K562 (cell line): ENCODE measurements around the gene LRRC4C. TPM values are rescaled to one million over a fixed set of nuclear protein-coding genes. Genes with fewer than 3 reads are reported as not detected.

Experiments used
- AFF1 ChIP-seq, 2 experiments: fragments of 450-650 bp; IDR thresholded peaks; 2 replicates each; pipeline ENCODE4 v1.6.1; 2018; ENCODE audit warnings: mild to moderate bottlenecking in 2 of 2, low read depth in 1 of 2; ENCODE audit not compliant: partially characterized antibody in 2 of 2
- CGGBP1 ChIP-seq: fragments of 250-450 bp; sonication (Bioruptor Pico); IDR thresholded peaks from 2 replicates; pipeline ENCODE4 v1.9.0; 2021; ENCODE audit warnings: mild to moderate bottlenecking
- DMBX1 ChIP-seq: fragments of 250-450 bp; sonication (Bioruptor Pico); IDR thresholded peaks from 2 replicates; pipeline ENCODE4 v1.8.0; 2022; ENCODE audit warnings: inconsistent platforms, mild to moderate bottlenecking, moderate library complexity, borderline replicate concordance
- JUND ChIP-seq, 2 experiments: IDR thresholded peaks; 2 replicates in 1 of 2; 3 replicates in 1 of 2; pipeline ENCODE4 v1.6.1; 2011; ENCODE audit warnings: borderline replicate concordance in 2 of 2, low read depth in 2 of 2, low read length in 2 of 2, improper control_type of control experiment in 1 of 2, missing biosample characterization in 1 of 2, missing genetic modification characterization in 1 of 2, missing genetic modification reagents in 1 of 2
- XRCC3 ChIP-seq: fragments of 450-650 bp; IDR thresholded peaks from 2 replicates; pipeline ENCODE4 v1.6.1; 2017; ENCODE audit warnings: mild to moderate bottlenecking, moderate library complexity
- ZNF778 ChIP-seq: fragments of 450-650 bp; formaldehyde crosslinking; IDR thresholded peaks from 2 replicates; pipeline ENCODE4 v1.4.0; 2020; ENCODE audit warnings: mild to moderate bottlenecking, moderate library complexity
- polyA plus RNA-seq, 8 experiments: library from polyadenylated mRNA; depleted of rRNA in 4 of 8; stranded (reverse) in 5 of 8; unstranded in 3 of 8; fragments of >200 nt; fragmentation: Nextera tagmentation in 2 of 8; fragmentation: Illumina TruSeq in 1 of 8; extraction: Ambion mirVana in 2 of 8; extraction: Trizol in 1 of 8; gene quantifications; 2 replicates each; pipeline versions ENCODE4 v1.2.1 to v1.2.3, GENCODE V29; 2011 to 2014; ENCODE audit warnings: inconsistent platforms in 1 of 8, missing spikeins in 1 of 8
- total RNA-seq, 7 experiments: library from RNA; depleted of rRNA in 6 of 7; stranded (reverse); fragments of >200 nt in 6 of 7; fragmentation: Illumina TruSeq in 2 of 7; extraction: Trizol in 2 of 7; gene quantifications; 2 replicates each; pipeline versions ENCODE4 v1.2.1 to v1.2.3, GENCODE V29; 2011 to 2021; ENCODE audit warnings: low replicate concordance in 1 of 7
- TF ChIP-seq, protein P1 (sequence below): IDR thresholded peaks from 2 replicates; pipeline ENCODE4 v1.6.1; 2011; ENCODE audit not compliant: insufficient read length; ENCODE audit errors: extremely low read depth

Gene LRRC4C
- total and polyA plus RNA-seq, 9 of the 15 experiments (the other 6 are each of a cell fraction or from before 2014, with no cell fraction given): not detected

DNA sequence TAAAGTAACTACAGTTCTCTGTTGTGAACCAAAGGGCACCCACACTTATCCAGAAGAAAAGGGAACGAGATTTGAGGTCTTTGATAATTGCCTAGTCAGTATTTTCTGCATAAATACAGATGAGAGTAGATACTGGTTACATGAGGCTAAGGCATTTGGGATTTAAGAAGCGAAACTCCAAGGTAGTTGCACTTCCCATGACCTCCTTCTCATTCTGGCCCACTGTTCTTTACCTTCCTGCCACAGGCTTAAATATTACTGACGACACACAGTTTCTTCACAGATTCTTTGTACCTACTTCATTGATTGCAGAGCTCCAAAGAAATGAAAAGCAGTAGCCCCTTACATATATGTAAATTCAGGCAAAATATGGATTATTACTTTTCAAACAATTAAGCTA lies 915.3 kb downstream of the LRRC4C start (continued):
- TF ChIP-seq ZNF778 (CRISPR knock-in tag) (no peak), AFF1 (IDR thresholded peaks at IDR 0.05; ENCODE audit: low read depth in 1 of 2, partially characterized antibody in 2 of 2) (no peak), XRCC3 (no peak), JUND (IDR thresholded peaks at IDR 0.05; ENCODE audit: borderline replicate concordance, low read depth, low read length) (no peak), JUND (tag; IDR thresholded peaks at IDR 0.05; ENCODE audit: borderline replicate concordance, low read depth, low read length) (no peak), CGGBP1 (CRISPR knock-in tag) (no peak), DMBX1 (CRISPR knock-in tag) (no peak)
- TF ChIP-seq, protein P1, sequence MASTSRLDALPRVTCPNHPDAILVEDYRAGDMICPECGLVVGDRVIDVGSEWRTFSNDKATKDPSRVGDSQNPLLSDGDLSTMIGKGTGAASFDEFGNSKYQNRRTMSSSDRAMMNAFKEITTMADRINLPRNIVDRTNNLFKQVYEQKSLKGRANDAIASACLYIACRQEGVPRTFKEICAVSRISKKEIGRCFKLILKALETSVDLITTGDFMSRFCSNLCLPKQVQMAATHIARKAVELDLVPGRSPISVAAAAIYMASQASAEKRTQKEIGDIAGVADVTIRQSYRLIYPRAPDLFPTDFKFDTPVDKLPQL: no peak
